Mammary epithelial cell (primary cell): ENCODE data around the gene CCT6B.

Source experiments
- CTCF ChIP-seq, 2 donors: IDR thresholded peaks in 1 of 2; conservative IDR thresholded peaks in 1 of 2; 2 replicates each; pipeline ENCODE4 v1.5.1; 2011 to 2012; ENCODE audit warnings: inconsistent platforms in 2 of 2, low read length in 2 of 2, mild to moderate bottlenecking in 2 of 2, control low read depth in 1 of 2, low read depth in 1 of 2; ENCODE audit not compliant: insufficient read depth in 1 of 2; ENCODE audit errors: extremely low read depth in 1 of 2
- EZH2 ChIP-seq: IDR thresholded peaks from 2 replicates; pipeline ENCODE4 v1.6.1; 2012; ENCODE audit warnings: low read length, inconsistent platforms, borderline replicate concordance

GRCh38 chr17:34961093-34961911, at the start of gene CCT6B, which contains the start of gene ZNF830:
- TF ChIP-seq EZH2 (no peak), CTCF (conservative IDR thresholded peaks at IDR 0.05 in 1 of 2, IDR thresholded peaks at IDR 0.05 in 1 of 2; ENCODE audit: extremely low read depth in 1 of 2, insufficient read depth in 1 of 2, low read depth in 1 of 2, low read length in 2 of 2) (no peak)
